MM.1S (cell line): ENCODE data around the gene SCNN1B.

Experiments used
- DNase-seq: peaks from one replicate; pipeline ENCODE4 v3.0.0-alpha.2; 2015
- H2AFZ ChIP-seq: fragments of 300-600 bp; sonication (generic); 2 replicates; pipeline ENCODE4 v1.6.0; 2016; ENCODE audit warnings: antibody characterized with exemption, low read length
- H3F3A ChIP-seq: fragments of 300-600 bp; sonication (generic); 2 replicates; pipeline ENCODE4 v1.6.1; 2016; ENCODE audit warnings: mild to moderate bottlenecking, antibody characterized with exemption, low read length, moderate library complexity, mixed read lengths; ENCODE audit not compliant: insufficient read depth
- H3K27ac ChIP-seq: fragments of 300-600 bp; sonication (generic); 2 replicates; pipeline ENCODE4 v1.5.1; 2016; ENCODE audit warnings: mild to moderate bottlenecking, low read length
- H3K27me3 ChIP-seq: fragments of 300-600 bp; sonication (generic); replicated peaks from 2 replicates; pipeline ENCODE4 v1.6.0; 2016; ENCODE audit warnings: low read length; ENCODE audit not compliant: insufficient read depth
- H3K36me3 ChIP-seq: fragments of 300-600 bp; sonication (generic); replicated peaks from 2 replicates; pipeline ENCODE4 v1.6.1; 2016; ENCODE audit warnings: mild to moderate bottlenecking, low read length, mixed read lengths; ENCODE audit not compliant: insufficient read depth
- H3K4me1 ChIP-seq: fragments of 300-600 bp; sonication (generic); 2 replicates; pipeline ENCODE4 v1.6.1; 2016; ENCODE audit warnings: low read length, mixed read lengths
- H3K4me2 ChIP-seq: fragments of 300-600 bp; sonication (generic); 2 replicates; pipeline ENCODE4 v1.6.0; 2016; ENCODE audit warnings: low read depth, low read length
- H3K4me3 ChIP-seq: fragments of 300-600 bp; sonication (generic); 2 replicates; pipeline ENCODE4 v1.5.1; 2016; ENCODE audit warnings: low read length, mixed read lengths
- H3K79me2 ChIP-seq: fragments of 300-600 bp; sonication (generic); 2 replicates; pipeline ENCODE4 v1.6.1; 2016; ENCODE audit warnings: mixed run types, low read length, mixed read lengths
- H3K9ac ChIP-seq: fragments of 300-600 bp; sonication (generic); 2 replicates; pipeline ENCODE4 v1.6.1; 2016; ENCODE audit warnings: low read length, mixed read lengths
- H3K9me2 ChIP-seq: fragments of 300-600 bp; sonication (generic); replicated peaks from 2 replicates; pipeline ENCODE4 v1.6.1; 2016; ENCODE audit warnings: mild to moderate bottlenecking, low read length, mixed read lengths; ENCODE audit not compliant: insufficient read depth
- H3K9me3 ChIP-seq: fragments of 300-600 bp; sonication (generic); replicated peaks from 2 replicates; pipeline ENCODE4 v1.6.1; 2016; ENCODE audit warnings: mild to moderate bottlenecking, low read length, mixed read lengths; ENCODE audit not compliant: insufficient read depth
- H4K20me1 ChIP-seq: fragments of 300-600 bp; sonication (generic); 2 replicates; pipeline ENCODE4 v1.6.1; 2016; ENCODE audit warnings: mild to moderate bottlenecking, low read length, moderate library complexity, mixed read lengths; ENCODE audit not compliant: insufficient read depth
- EZH2 ChIP-seq: fragments of 300-600 bp; sonication (generic); optimal IDR thresholded peaks from 2 replicates; pipeline ENCODE3; 2017; ENCODE audit warnings: low read depth, mild to moderate bottlenecking, antibody characterized with exemption, low read length, mixed read lengths
- EZH2phosphoT487 ChIP-seq: fragments of 300-600 bp; sonication (generic); IDR thresholded peaks from 2 replicates; pipeline ENCODE4 v1.6.1; 2018; ENCODE audit warnings: antibody characterized with exemption, low read length
- TF ChIP-seq, protein P1 (sequence below): fragments of 300-600 bp; sonication (generic); IDR thresholded peaks from 2 replicates; pipeline ENCODE4 v1.5.1; 2016; ENCODE audit warnings: antibody characterized with exemption, low read length, mixed read lengths

Gene SCNN1B

DNA sequence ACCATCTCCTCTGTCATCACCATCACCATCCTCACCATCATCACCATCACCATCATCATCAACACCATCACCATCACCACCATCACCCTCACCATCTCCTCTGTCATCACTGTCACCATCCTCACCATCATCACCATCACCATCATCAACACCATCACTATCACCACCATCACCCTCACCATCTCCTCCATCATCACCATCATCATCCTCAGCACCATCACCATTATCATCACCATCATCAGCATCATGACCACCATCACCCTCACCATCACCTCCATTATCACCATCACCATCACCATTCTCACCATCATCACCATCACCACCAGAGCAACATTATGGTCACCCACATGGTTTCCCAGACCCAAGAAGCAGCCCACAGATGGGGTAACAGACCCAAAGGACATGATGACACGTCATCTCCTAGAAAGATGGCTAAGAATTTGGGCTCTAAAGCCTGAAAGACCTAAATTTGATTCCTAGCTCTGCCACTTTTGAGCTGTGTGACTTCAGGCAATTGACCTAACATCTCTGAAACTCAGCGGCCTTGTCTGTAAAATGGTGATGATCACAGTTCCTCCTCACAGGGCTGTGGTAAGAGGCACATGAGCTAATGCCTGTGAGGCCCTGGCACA lies 14.6 kb downstream of the SCNN1B start:
- no peak overlapping the region for H3K27ac ChIP-seq
- no peak overlapping the region for H3K4me3 ChIP-seq
- DNase-seq: no peak
- peaks cover 99% of the 10 kb centered on the region for H3K79me2 ChIP-seq
- no peak overlapping the region for H3K4me2 ChIP-seq
- TF ChIP-seq EZH2 (no peak), EZH2phosphoT487 (no peak)
- TF ChIP-seq, protein P1, sequence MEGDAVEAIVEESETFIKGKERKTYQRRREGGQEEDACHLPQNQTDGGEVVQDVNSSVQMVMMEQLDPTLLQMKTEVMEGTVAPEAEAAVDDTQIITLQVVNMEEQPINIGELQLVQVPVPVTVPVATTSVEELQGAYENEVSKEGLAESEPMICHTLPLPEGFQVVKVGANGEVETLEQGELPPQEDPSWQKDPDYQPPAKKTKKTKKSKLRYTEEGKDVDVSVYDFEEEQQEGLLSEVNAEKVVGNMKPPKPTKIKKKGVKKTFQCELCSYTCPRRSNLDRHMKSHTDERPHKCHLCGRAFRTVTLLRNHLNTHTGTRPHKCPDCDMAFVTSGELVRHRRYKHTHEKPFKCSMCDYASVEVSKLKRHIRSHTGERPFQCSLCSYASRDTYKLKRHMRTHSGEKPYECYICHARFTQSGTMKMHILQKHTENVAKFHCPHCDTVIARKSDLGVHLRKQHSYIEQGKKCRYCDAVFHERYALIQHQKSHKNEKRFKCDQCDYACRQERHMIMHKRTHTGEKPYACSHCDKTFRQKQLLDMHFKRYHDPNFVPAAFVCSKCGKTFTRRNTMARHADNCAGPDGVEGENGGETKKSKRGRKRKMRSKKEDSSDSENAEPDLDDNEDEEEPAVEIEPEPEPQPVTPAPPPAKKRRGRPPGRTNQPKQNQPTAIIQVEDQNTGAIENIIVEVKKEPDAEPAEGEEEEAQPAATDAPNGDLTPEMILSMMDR: no peak
- H3F3A ChIP-seq: 0 out of 2 replicates have a peak, but pooled peaks cover 2% of the 10 kb centered on the region
- H3K27me3 ChIP-seq: no peaks in the 10 kb centered on the region
- H3K4me1 ChIP-seq: peaks cover 11% of the 10 kb centered on the region
- no peaks in the 10 kb centered on the region for H3K9me2 ChIP-seq
- H2AFZ ChIP-seq: no peak overlapping the region
- no peaks in the 10 kb centered on the region for H3K9me3 ChIP-seq
- no peak overlapping the region for H3K9ac ChIP-seq
- peaks cover 9% of the 10 kb centered on the region; the same call in 1 of the 2 replicates for H3K36me3 ChIP-seq
- H4K20me1 ChIP-seq: no peaks in the 10 kb centered on the region

DNA sequence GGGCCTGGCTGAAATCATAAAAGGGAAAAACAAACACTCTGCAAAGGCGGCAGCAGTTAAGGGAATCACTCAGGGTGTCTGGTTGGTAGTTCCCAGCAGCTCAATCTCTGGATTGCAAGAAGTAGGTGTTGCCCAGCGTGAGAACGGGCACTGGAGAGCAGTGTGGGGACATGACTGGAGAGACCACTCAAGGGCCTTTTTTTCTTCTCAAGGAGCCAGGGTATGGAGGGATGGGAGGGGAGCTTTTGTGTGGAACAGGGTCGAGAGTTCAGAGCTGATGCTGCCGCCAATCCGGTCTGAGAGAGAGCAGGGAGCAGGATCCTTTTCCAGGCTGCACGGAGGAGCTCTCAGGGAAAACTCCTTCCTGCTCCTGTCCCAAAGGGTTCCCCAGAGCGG lies 15.2 kb downstream of the SCNN1B start:
- TF ChIP-seq EZH2: no peak
- TF ChIP-seq EZH2phosphoT487: no peak
- TF ChIP-seq, protein P1: no peak
- Histone ChIP-seq H4K20me1 (no peaks in the 10 kb centered on the region), H3K27ac (no peak overlapping the region), H2AFZ (no peak overlapping the region), H3K4me2 (no peak overlapping the region), H3K9me3 (no peaks in the 10 kb centered on the region), H3F3A (0 out of 2 replicates have a peak, but pooled peaks cover 7% of the 10 kb centered on the region), H3K27me3 (no peaks in the 10 kb centered on the region), H3K36me3 (peaks cover 9% of the 10 kb centered on the region; the same call in 1 of the 2 replicates), H3K4me1 (peaks cover 16% of the 10 kb centered on the region), H3K9me2 (no peaks in the 10 kb centered on the region), H3K9ac (no peak overlapping the region), H3K79me2 (peaks cover 99% of the 10 kb centered on the region), H3K4me3 (no peak overlapping the region)
- no peak for DNase-seq

DNA sequence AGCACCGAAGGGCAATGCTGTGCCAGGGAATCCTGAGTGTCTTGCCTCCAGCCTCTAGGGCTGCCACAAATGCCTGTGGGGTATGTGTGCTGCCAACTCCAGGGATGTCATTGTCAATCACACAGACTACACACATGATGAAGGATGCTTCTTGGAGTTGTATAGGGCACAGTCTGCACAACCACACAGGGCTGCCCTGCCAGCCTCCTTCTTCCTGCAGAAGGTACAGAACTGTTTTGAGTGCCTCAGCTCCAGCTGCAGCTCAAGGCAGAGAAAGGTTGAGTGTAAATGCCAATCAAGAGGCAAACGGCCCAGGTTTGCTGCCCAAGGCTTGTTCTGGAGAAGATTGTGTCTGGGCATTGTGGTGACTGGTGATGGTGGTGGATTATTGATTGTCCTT lies 15.6 kb downstream of the SCNN1B start:
- H3K4me3 ChIP-seq: no peak overlapping the region
- H3K4me2 ChIP-seq: no peak overlapping the region
- H3K27ac ChIP-seq: peak overlapping the region; percentile 26; the same call in 1 of the 2 replicates
- peaks cover 21% of the 10 kb centered on the region for H3K4me1 ChIP-seq
- H2AFZ ChIP-seq: no peak overlapping the region
- H3F3A ChIP-seq: peaks cover 12% of the 10 kb centered on the region; the same call in 1 of the 2 replicates
- H3K9me2 ChIP-seq: no peaks in the 10 kb centered on the region
- DNase-seq: no peak
- H3K9ac ChIP-seq: no peak overlapping the region
- TF ChIP-seq EZH2phosphoT487 (no peak), EZH2 (no peak)
- TF ChIP-seq, protein P1: no peak
- peaks cover 9% of the 10 kb centered on the region; the same call in 1 of the 2 replicates for H3K36me3 ChIP-seq
- H3K27me3 ChIP-seq: no peaks in the 10 kb centered on the region
- peaks cover 97% of the 10 kb centered on the region for H3K79me2 ChIP-seq
- no peaks in the 10 kb centered on the region for H3K9me3 ChIP-seq
- H4K20me1 ChIP-seq: no peaks in the 10 kb centered on the region
